Naive thymus-derived CD8-positive, alpha-beta T cell (primary cell): ENCODE measurements around the gene COX18. TPM values are rescaled to one million over a fixed set of nuclear protein-coding genes. Genes with fewer than 3 reads are reported as not detected.

Source experiments
- ATAC-seq, 2 donors: fragments of 150-1000 bp; cut with Tn5 transposase in 1 of 2; sonication (Bioruptor Pico), chemical (Tn5 transposase) in 1 of 2; 1 replicate in 1 of 2; 2 replicates in 1 of 2; pipeline ENCODE4 v1.10.0; 2021; ENCODE audit warnings: mild to moderate bottlenecking in 2 of 2, moderate library complexity in 2 of 2
- POLR2A ChIA-PET: fragments of 350-600 bp; sonication (Branson Sonifier 250); formaldehyde crosslinking; loops from one replicate; lab custom pipeline; 2021; ENCODE audit warnings: antibody characterized with exemption; lab: Charles Lee
- DNase-seq, 10 donors: peaks; one replicate each; pipeline versions ENCODE4 v3.0.0 to v3.0.0-alpha.2; 2020 to 2022
- H3K27ac Mint-ChIP-seq, 10 donors: one replicate each; pipeline ENCODE4 v1.8.0; 2020 to 2022; ENCODE audit warnings: mild to moderate bottlenecking in 10 of 10, mixed read lengths in 10 of 10, moderate library complexity in 4 of 10, inconsistent platforms in 1 of 10
- H3K27me3 Mint-ChIP-seq, 5 donors: one replicate each; pipeline ENCODE4 v1.8.0; 2021 to 2022; ENCODE audit warnings: mixed read lengths in 5 of 5
- H3K36me3 Mint-ChIP-seq, 3 donors: one replicate each; pipeline ENCODE4 v1.8.0; 2020 to 2022; ENCODE audit warnings: mixed read lengths in 3 of 3, mild to moderate bottlenecking in 2 of 3, inconsistent platforms in 1 of 3
- H3K4me1 Mint-ChIP-seq, 4 donors: one replicate each; pipeline ENCODE4 v1.8.0; 2021 to 2022; ENCODE audit warnings: mixed read lengths in 4 of 4
- H3K4me3 Mint-ChIP-seq, 10 donors: one replicate each; pipeline ENCODE4 v1.8.0; 2020 to 2022; ENCODE audit warnings: mild to moderate bottlenecking in 10 of 10, mixed read lengths in 10 of 10, moderate library complexity in 6 of 10, inconsistent platforms in 1 of 10
- H3K9me3 Mint-ChIP-seq, 9 donors: one replicate each; pipeline ENCODE4 v1.8.0; 2020 to 2022; ENCODE audit warnings: mixed read lengths in 9 of 9, mild to moderate bottlenecking in 3 of 9, inconsistent platforms in 1 of 9, moderate library complexity in 1 of 9
- polyA plus RNA-seq, 3 donors: library from polyadenylated mRNA; unstranded; fragments of 300-500 nt; fragmentation: Illumina TruSeq; gene quantifications; one replicate each; pipeline ENCODE4 v1.2.3, GENCODE V29; 2021
- total RNA-seq, 8 experiments: library from RNA in 2 of 8; stranded (reverse) in 2 of 8; gene quantifications; one replicate each; pipeline ENCODE4 v1.2.3 and lab custom pipeline; 2021 to 2026

Gene COX18
- total and polyA plus RNA-seq, 5 experiments from 2014 or later: 5.0 to 20.2 (median 8.4) TPM

DNA sequence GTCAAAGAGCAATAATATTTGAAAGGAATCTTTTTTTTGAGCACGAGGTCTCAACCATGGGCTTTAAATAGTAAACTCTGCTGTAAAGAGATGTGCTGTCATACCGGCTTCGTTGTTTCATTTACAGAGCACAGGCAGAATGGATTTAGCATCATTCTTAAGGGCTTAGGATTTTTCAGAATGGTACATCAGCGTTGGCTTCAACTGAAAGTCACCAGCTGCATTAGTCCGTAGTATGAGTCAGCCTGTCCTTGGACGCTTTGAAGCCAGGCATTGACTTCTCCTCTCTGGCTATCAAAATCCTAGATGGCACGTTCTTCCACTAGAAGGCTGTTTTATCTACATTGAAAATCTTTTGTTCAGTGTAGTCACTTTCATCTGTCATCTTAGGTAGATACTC, 23.6 kb downstream of the COX18 start:
- H3K27ac Mint-ChIP-seq: no peak overlapping the region
- ATAC-seq: no peak
- peaks cover 0 to 4% (median 3%) of the 10 kb centered on the region in 3 donors for H3K36me3 Mint-ChIP-seq

GRCh38 chr4:73037057-73037456, 32.5 kb downstream of the COX18 start:
- Mint-ChIP-seq H3K27me3 (peaks cover 3 to 13% (median 8%) of the 10 kb centered on the region in 5 donors), H3K36me3 (peaks cover 0 to 4% (median 0%) of the 10 kb centered on the region in 3 donors), H3K4me3 (no peak overlapping the region), H3K4me1 (peaks cover 0 to 6% (median 1%) of the 10 kb centered on the region in 4 donors), H3K9me3 (peaks cover 0 to 4% (median 0%) of the 10 kb centered on the region in 9 donors), H3K27ac (no peak overlapping the region)
- ATAC-seq (no peak), DNase-seq (no peak)
- POLR2A ChIA-PET: no interaction called here

More for the DNA sequence above, 23.6 kb downstream of the COX18 start:
- H3K9me3 Mint-ChIP-seq: peaks cover 0 to 4% (median 0%) of the 10 kb centered on the region in 9 donors
- peaks cover 0 to 2% (median 0%) of the 10 kb centered on the region in 4 donors for H3K4me1 Mint-ChIP-seq
- H3K27me3 Mint-ChIP-seq: peaks cover 0 to 11% (median 8%) of the 10 kb centered on the region in 5 donors
- H3K4me3 Mint-ChIP-seq: no peak overlapping the region
- DNase-seq: no peak
- POLR2A ChIA-PET: no interaction called here

DNA sequence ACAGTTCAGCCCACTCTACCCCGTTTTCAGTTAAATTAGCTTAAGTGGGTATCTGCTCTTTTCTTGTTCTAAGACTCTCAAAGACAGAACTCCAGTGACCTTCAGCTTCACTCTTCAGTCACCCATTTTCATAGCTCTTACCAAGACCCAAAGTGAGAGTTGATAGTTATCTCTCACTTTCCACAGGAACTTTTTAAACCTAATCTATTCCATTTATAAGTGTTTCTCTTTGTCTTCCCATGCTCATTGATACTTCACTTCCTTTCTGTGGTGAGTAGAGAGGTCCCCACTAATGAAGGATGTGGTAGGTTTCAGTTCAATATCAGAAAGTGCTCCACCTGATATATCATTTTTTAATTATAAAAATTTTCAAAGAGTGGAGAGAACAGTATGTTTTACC, 33.4 kb downstream of the COX18 start:
- DNase-seq (no peak), ATAC-seq (no peak)
- POLR2A ChIA-PET: no interaction called here
- no peak overlapping the region for H3K4me3 Mint-ChIP-seq
- peaks cover 2 to 4% (median 3%) of the 10 kb centered on the region in 5 donors for H3K27me3 Mint-ChIP-seq
- peaks cover 0 to 4% (median 0%) of the 10 kb centered on the region in 9 donors for H3K9me3 Mint-ChIP-seq
- no peak overlapping the region for H3K27ac Mint-ChIP-seq
- peaks cover 0 to 6% (median 1%) of the 10 kb centered on the region in 4 donors for H3K4me1 Mint-ChIP-seq
- H3K36me3 Mint-ChIP-seq: peaks cover 0 to 3% (median 0%) of the 10 kb centered on the region in 3 donors

DNA sequence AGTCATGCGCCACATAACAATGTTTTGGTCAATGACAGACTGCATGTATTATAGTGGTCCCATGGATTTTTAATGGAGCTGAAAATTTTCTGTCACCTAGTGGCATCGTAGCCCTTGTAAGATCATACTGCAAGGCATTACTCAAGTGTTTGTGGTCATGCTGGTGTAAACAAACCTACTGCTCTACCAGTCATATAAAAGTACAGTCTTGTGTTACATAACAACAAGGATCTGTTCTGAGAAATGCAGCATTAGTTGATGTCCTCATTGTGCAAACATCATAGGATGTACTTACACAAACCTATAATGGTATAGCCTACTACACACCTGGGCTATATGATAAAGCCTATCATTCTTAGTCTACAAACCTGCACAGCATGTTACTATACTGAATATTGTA, 34.6 kb downstream of the COX18 start:
- DNase-seq (no peak), ATAC-seq (no peak)
- peaks cover 0 to 4% (median 0%) of the 10 kb centered on the region in 9 donors for H3K9me3 Mint-ChIP-seq
- no peak overlapping the region for H3K4me3 Mint-ChIP-seq
- H3K36me3 Mint-ChIP-seq: no peaks in the 10 kb centered on the region
- H3K27me3 Mint-ChIP-seq: peaks cover 0 to 4% (median 0%) of the 10 kb centered on the region in 5 donors
- peaks cover 0 to 6% (median 1%) of the 10 kb centered on the region in 4 donors for H3K4me1 Mint-ChIP-seq
- H3K27ac Mint-ChIP-seq: no peak overlapping the region
- POLR2A ChIA-PET: interaction anchor here (0.7 kb wide), 1 partner anchor 33 kb away, joined by 3 read pairs; no protein-coding TSS in a partner anchor

GRCh38 chr4:73028621-73029020, 40.9 kb downstream of the COX18 start:
- no peaks in the 10 kb centered on the region for H3K36me3 Mint-ChIP-seq
- peaks cover 0 to 1% (median 0%) of the 10 kb centered on the region in 5 donors for H3K27me3 Mint-ChIP-seq
- no peak overlapping the region for H3K4me3 Mint-ChIP-seq
- DNase-seq (no peak), ATAC-seq (no peak)
- no peaks in the 10 kb centered on the region for H3K9me3 Mint-ChIP-seq
- POLR2A ChIA-PET: no interaction called here
- H3K4me1 Mint-ChIP-seq: peaks cover 0 to 2% (median 0%) of the 10 kb centered on the region in 4 donors
- no peak overlapping the region for H3K27ac Mint-ChIP-seq

GRCh38 chr4:73021634-73022033, 47.9 kb downstream of the COX18 start:
- H3K4me3 Mint-ChIP-seq: no peak overlapping the region
- H3K27ac Mint-ChIP-seq: no peak overlapping the region
- peaks cover 0 to 3% (median 0%) of the 10 kb centered on the region in 4 donors for H3K4me1 Mint-ChIP-seq
- no peak for DNase-seq
- POLR2A ChIA-PET: no interaction called here
- H3K9me3 Mint-ChIP-seq: no peaks in the 10 kb centered on the region
- H3K36me3 Mint-ChIP-seq: no peaks in the 10 kb centered on the region
- H3K27me3 Mint-ChIP-seq: peaks cover 0 to 9% (median 0%) of the 10 kb centered on the region in 5 donors
- peak in 1 of 2 donors; percentile 33 for ATAC-seq

- Mint-ChIP-seq H3K9me3 (no peaks in the 10 kb centered on the region), H3K27me3 (peaks cover 0 to 13% (median 4%) of the 10 kb centered on the region in 5 donors), H3K4me1 (peaks cover 0 to 2% (median 0%) of the 10 kb centered on the region in 4 donors), H3K36me3 (no peaks in the 10 kb centered on the region), H3K4me3 (no peak overlapping the region), H3K27ac (no peak overlapping the region)
- ATAC-seq (no peak), DNase-seq (peak in 3 of 10 donors; percentile 21 to 36 (median 31))
- POLR2A ChIA-PET: no interaction called here
Observed at GRCh38 chr4:73019462-73020047, 50.0 kb downstream of the COX18 start.

GRCh38 chr4:73018595-73018994, 50.9 kb downstream of the COX18 start:
- H3K9me3 Mint-ChIP-seq: no peaks in the 10 kb centered on the region
- peaks cover 0 to 13% (median 4%) of the 10 kb centered on the region in 5 donors for H3K27me3 Mint-ChIP-seq
- ATAC-seq: no peak
- H3K36me3 Mint-ChIP-seq: no peaks in the 10 kb centered on the region
- H3K4me3 Mint-ChIP-seq: no peak overlapping the region
- H3K4me1 Mint-ChIP-seq: peaks cover 0 to 2% (median 0%) of the 10 kb centered on the region in 4 donors
- no peak overlapping the region for H3K27ac Mint-ChIP-seq
- POLR2A ChIA-PET: no interaction called here
- no peak for DNase-seq

DNA sequence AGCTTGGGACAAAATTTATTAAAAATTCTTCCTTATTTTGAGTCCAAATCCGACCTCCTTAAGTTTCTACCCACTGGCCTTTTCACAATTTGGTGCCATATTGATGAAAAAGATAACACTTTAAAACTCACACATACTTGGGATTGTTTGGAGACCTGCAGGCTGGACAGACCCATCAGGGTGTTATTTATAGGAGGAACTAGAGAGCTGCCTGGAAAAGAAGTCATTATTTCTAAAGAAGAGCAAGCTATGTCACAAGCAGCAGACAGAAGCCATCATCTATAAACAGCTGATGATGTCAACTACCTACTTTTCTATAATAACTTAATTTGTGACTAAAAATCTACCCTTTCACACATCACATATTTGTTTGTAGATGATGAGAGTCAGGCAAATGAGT, 56.2 kb downstream of the COX18 start:
- H3K4me1 Mint-ChIP-seq: no peaks in the 10 kb centered on the region
- H3K27ac Mint-ChIP-seq: no peak overlapping the region
- POLR2A ChIA-PET: no interaction called here
- peaks cover 7 to 13% (median 11%) of the 10 kb centered on the region in 5 donors for H3K27me3 Mint-ChIP-seq
- DNase-seq (no peak), ATAC-seq (no peak)
- H3K9me3 Mint-ChIP-seq: peaks cover 0 to 23% (median 11%) of the 10 kb centered on the region in 9 donors
- H3K36me3 Mint-ChIP-seq: peaks cover 0 to 9% (median 5%) of the 10 kb centered on the region in 3 donors
- H3K4me3 Mint-ChIP-seq: no peak overlapping the region

- POLR2A ChIA-PET: no interaction called here
- peaks cover 0 to 23% (median 11%) of the 10 kb centered on the region in 9 donors for H3K9me3 Mint-ChIP-seq
- no peak overlapping the region for H3K27ac Mint-ChIP-seq
- no peak for ATAC-seq
- H3K27me3 Mint-ChIP-seq: peaks cover 7 to 15% (median 11%) of the 10 kb centered on the region in 5 donors
- no peak for DNase-seq
- H3K4me3 Mint-ChIP-seq: no peak overlapping the region
- peaks cover 0 to 9% (median 5%) of the 10 kb centered on the region in 3 donors for H3K36me3 Mint-ChIP-seq
- H3K4me1 Mint-ChIP-seq: no peaks in the 10 kb centered on the region
Observed at GRCh38 chr4:73012673-73013072, 56.8 kb downstream of the COX18 start.

GRCh38 chr4:73011629-73011985, 57.9 kb downstream of the COX18 start:
- POLR2A ChIA-PET: no interaction called here
- DNase-seq (no peak), ATAC-seq (no peak)
- no peaks in the 10 kb centered on the region for H3K4me1 Mint-ChIP-seq
- peaks cover 0 to 9% (median 5%) of the 10 kb centered on the region in 3 donors for H3K36me3 Mint-ChIP-seq
- H3K27me3 Mint-ChIP-seq: peaks cover 9 to 15% (median 11%) of the 10 kb centered on the region in 5 donors
- peaks cover 0 to 23% (median 11%) of the 10 kb centered on the region in 9 donors for H3K9me3 Mint-ChIP-seq
- H3K4me3 Mint-ChIP-seq: no peak overlapping the region
- H3K27ac Mint-ChIP-seq: no peak overlapping the region

DNA sequence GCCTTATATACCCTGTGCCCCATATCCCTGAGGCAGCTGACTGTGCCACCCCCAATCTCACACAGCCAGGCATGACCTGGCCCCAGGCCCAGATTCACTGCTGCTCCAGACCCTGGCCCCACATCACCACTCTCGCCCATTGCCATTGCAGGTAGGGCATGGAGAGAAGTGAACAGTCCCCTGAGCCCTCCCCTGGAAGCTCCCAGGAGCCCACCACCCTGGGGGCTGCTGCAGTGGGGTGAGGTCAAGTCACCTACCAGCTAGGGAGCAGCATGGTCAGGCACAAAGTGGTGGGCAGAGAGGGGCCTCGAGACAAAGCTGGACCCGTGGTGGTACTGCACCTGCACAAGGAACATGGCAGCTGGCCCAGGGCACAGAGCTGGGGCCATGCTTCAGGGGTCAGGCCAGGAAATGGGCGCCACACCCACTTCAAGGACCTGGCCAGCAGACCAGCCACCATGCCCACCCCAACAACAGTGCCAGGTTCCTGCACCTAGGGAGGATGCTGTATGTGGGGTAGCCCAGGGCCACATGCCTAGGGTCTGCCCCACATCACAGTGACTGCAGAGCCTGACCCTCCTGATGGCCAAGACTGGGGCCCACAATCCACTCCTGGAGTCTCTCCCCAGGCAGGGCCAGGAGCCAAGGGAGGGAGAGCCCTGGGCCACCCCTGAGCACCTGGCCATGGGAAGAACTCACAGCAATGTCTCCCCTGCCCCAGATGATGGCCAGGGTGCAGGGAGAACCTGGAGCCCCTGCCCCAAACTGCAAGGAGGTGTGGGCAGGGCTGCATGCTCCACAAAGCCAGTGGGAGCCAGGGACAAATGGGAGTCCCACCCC, 58.5 kb downstream of the COX18 start:
- H3K9me3 Mint-ChIP-seq: peaks cover 0 to 23% (median 11%) of the 10 kb centered on the region in 9 donors
- H3K27me3 Mint-ChIP-seq: peaks cover 9 to 15% (median 12%) of the 10 kb centered on the region in 5 donors
- H3K27ac Mint-ChIP-seq: no peak overlapping the region
- POLR2A ChIA-PET: no interaction called here
- DNase-seq: no peak
- peaks cover 0 to 9% (median 5%) of the 10 kb centered on the region in 3 donors for H3K36me3 Mint-ChIP-seq
- H3K4me3 Mint-ChIP-seq: no peak overlapping the region
- no peak for ATAC-seq
- no peaks in the 10 kb centered on the region for H3K4me1 Mint-ChIP-seq
